Stimulated activated CD8-positive, alpha-beta memory T cell treated with anti-CD3 and anti-CD28 coated beads, Interleukin-4, amount 100 ng/mL, for 48 hours (primary cell): ENCODE measurements around the gene ABHD14A.
"Not testable (repeated sequence)": the region's sequence is repeated elsewhere in the genome, so short reads cannot be mapped to it uniquely, and the experiment has no call there.

Experiments used
- DNase-seq: peaks from one replicate; pipeline ENCODE4 v3.0.0-alpha.2; 2020

Gene ABHD14A

GRCh38 chr3:51974963-51975851 is at the start of gene ABHD14A:
TSS of gene ABHD14A (plus strand) at chr3:51975064. CDS start at chr3:51975136, 72 bp downstream.
- peak; percentile 76 for DNase-seq

GRCh38 chr3:51927061-51927977 is 47.5 kb upstream of the ABHD14A start:
- DNase-seq = no peak

- no peak for DNase-seq
These were observed 46.4 kb upstream of the ABHD14A start for GRCh38 chr3:51928438-51928837.

- not testable (repeated sequence) for DNase-seq
These were observed 45.9 kb upstream of the ABHD14A start for GRCh38 chr3:51928981-51929380.

GRCh38 chr3:51929420-51930003 is 45.4 kb upstream of the ABHD14A start:
- DNase-seq = no peak

GRCh38 chr3:51930439-51930838 is 44.4 kb upstream of the ABHD14A start:
- no peak for DNase-seq

- DNase-seq = no peak
These were observed 43.1 kb upstream of the ABHD14A start for GRCh38 chr3:51931756-51932155.

- no peak for DNase-seq
These were observed 42.1 kb upstream of the ABHD14A start for GRCh38 chr3:51932471-51933370.

GRCh38 chr3:51933471-51934138 is 41.3 kb upstream of the ABHD14A start:
- DNase-seq = no peak

- DNase-seq = no peak
These were observed 40.6 kb upstream of the ABHD14A start for GRCh38 chr3:51934139-51934850.

GRCh38 chr3:51934991-51935885 is 39.6 kb upstream of the ABHD14A start:
- no peak for DNase-seq

GRCh38 chr3:51935886-51936755 is 38.7 kb upstream of the ABHD14A start:
- no peak for DNase-seq

- DNase-seq = no peak
These were observed 37.9 kb upstream of the ABHD14A start for GRCh38 chr3:51937014-51937413.

GRCh38 chr3:51937611-51938450 is 37.0 kb upstream of the ABHD14A start:
- peak; percentile 16 for DNase-seq

GRCh38 chr3:51938780-51939425 is 36.0 kb upstream of the ABHD14A start:
- peak; percentile 18 for DNase-seq

GRCh38 chr3:51940648-51941462 is 34.0 kb upstream of the ABHD14A start:
- DNase-seq = peak; percentile 23
